A549 treated with GW870086 at 1 μM for 4 hours (cell line): Measurements from ENCODE around the gene ROPN1L. TPM values are rescaled to one million over a fixed set of nuclear protein-coding genes. Genes with fewer than 3 reads are reported as not detected.

Experiments used
- total RNA-seq: library from RNA; stranded (reverse); fragments of 200-300 nt; extraction: Qiagen RNA extraction; gene quantifications from 5 replicates; pipeline ENCODE4 v1.2.3, GENCODE V29; 2022; ENCODE audit warnings: low read depth

The ROPN1L gene
- total RNA-seq = 2.0 to 2.9 TPM (median 2.3 TPM) in 5 replicates

GRCh38 chr5:10441083-10441991 is at the start of gene ROPN1L:
TSS of gene ROPN1L (plus strand) at chr5:10441879. CDS start at chr5:10442168, 289 bp downstream.

Other genes starting within 250 kb of the ROPN1L start
- gene ATPSCKMT, start 192.0 kb upstream of the ROPN1L start, total RNA-seq = 12.1 to 15.3 TPM (median 12.8 TPM) in 5 replicates
- gene CCT5, start 191.6 kb upstream of the ROPN1L start, total RNA-seq = 465 to 700 TPM (median 535 TPM) in 5 replicates
- 20.1 to 23.8 TPM (median 22.7 TPM) in 5 replicates for gene CMBL, start 134.0 kb upstream of the ROPN1L start, total RNA-seq
- 42.6 to 77.2 TPM (median 73.6 TPM) in 5 replicates for gene MARCHF6, start 88.2 kb upstream of the ROPN1L start, total RNA-seq
- 10.9 to 13.5 TPM (median 12.9 TPM) in 5 replicates for gene ANKRD33B, start 122.2 kb downstream of the ROPN1L start, total RNA-seq